Mucosa of rectum (tissue), 2 donors: ENCODE results near the gene RARG.

Source experiments
- H3K27ac ChIP-seq, 2 donors: one replicate each; pipeline ENCODE4 v1.7.0; 2013; ENCODE audit warnings: inconsistent platforms in 2 of 2, low read depth in 2 of 2, low read length in 2 of 2
- H3K27me3 ChIP-seq, 2 donors: one replicate each; pipeline ENCODE4 v1.7.0; 2013; ENCODE audit warnings: low read length in 2 of 2; ENCODE audit not compliant: control insufficient read depth in 2 of 2, insufficient read depth in 2 of 2
- H3K36me3 ChIP-seq, 2 donors: one replicate each; pipeline ENCODE4 v1.7.0; 2013; ENCODE audit warnings: low read length in 2 of 2; ENCODE audit not compliant: control insufficient read depth in 2 of 2, insufficient read depth in 2 of 2
- H3K4me1 ChIP-seq, 2 donors: one replicate each; pipeline ENCODE4 v1.7.0; 2013; ENCODE audit warnings: low read length in 2 of 2, mild to moderate bottlenecking in 1 of 2; ENCODE audit not compliant: control insufficient read depth in 2 of 2, insufficient read depth in 2 of 2
- H3K4me3 ChIP-seq, 2 donors: one replicate each; pipeline ENCODE4 v1.7.0; 2013; ENCODE audit warnings: low read length in 2 of 2
- H3K9ac ChIP-seq, 2 donors: one replicate each; pipeline ENCODE4 v1.7.0; 2013; ENCODE audit warnings: low read length in 2 of 2, low read depth in 1 of 2, mild to moderate bottlenecking in 1 of 2
- H3K9me3 ChIP-seq, 2 donors: one replicate each; pipeline ENCODE4 v1.7.0; 2013; ENCODE audit warnings: low read length in 2 of 2; ENCODE audit not compliant: control insufficient read depth in 2 of 2
- donor health status: healthy.
- donor health status: Normal muscosa, but diverticular disease.

Gene RARG

GRCh38 chr12:53199700-53200099 is 32.3 kb downstream of the RARG start:
- Histone ChIP-seq H3K27me3 (no peaks in the 10 kb centered on the region), H3K9ac (no peak overlapping the region), H3K9me3 (no peaks in the 10 kb centered on the region), H3K36me3 (peaks cover 0 to 5% of the 10 kb centered on the region in 2 donors), H3K27ac (no peak overlapping the region), H3K4me3 (no peak overlapping the region), H3K4me1 (peaks cover 4 to 15% of the 10 kb centered on the region in 2 donors)

- no peaks in the 10 kb centered on the region for H3K9me3 ChIP-seq
- H3K4me1 ChIP-seq: peaks cover 4 to 15% of the 10 kb centered on the region in 2 donors
- no peak overlapping the region for H3K9ac ChIP-seq
- H3K27me3 ChIP-seq: no peaks in the 10 kb centered on the region
- H3K36me3 ChIP-seq: peaks cover 0 to 5% of the 10 kb centered on the region in 2 donors
- H3K27ac ChIP-seq: no peak overlapping the region
- H3K4me3 ChIP-seq: no peak overlapping the region
These were observed 33.4 kb downstream of the RARG start for GRCh38 chr12:53198486-53199110.

GRCh38 chr12:53197011-53197640 is 34.9 kb downstream of the RARG start:
- Histone ChIP-seq H3K36me3 (peaks cover 0 to 6% of the 10 kb centered on the region in 2 donors), H3K27me3 (no peaks in the 10 kb centered on the region), H3K4me3 (no peak overlapping the region), H3K27ac (no peak overlapping the region), H3K9me3 (no peaks in the 10 kb centered on the region), H3K4me1 (peaks cover 4 to 15% of the 10 kb centered on the region in 2 donors), H3K9ac (no peak overlapping the region)

- H3K9me3 ChIP-seq: no peaks in the 10 kb centered on the region
- no peak overlapping the region for H3K27ac ChIP-seq
- H3K27me3 ChIP-seq: no peaks in the 10 kb centered on the region
- H3K9ac ChIP-seq: no peak overlapping the region
- peaks cover 6 to 12% of the 10 kb centered on the region in 2 donors for H3K36me3 ChIP-seq
- no peak overlapping the region for H3K4me3 ChIP-seq
- H3K4me1 ChIP-seq: peaks cover 4 to 15% of the 10 kb centered on the region in 2 donors
These were observed 35.5 kb downstream of the RARG start for GRCh38 chr12:53196486-53196885.

GRCh38 chr12:53195516-53196420 is 36.2 kb downstream of the RARG start:
- no peak overlapping the region for H3K4me3 ChIP-seq
- H3K9ac ChIP-seq: no peak overlapping the region
- H3K9me3 ChIP-seq: no peaks in the 10 kb centered on the region
- H3K27ac ChIP-seq: no peak overlapping the region
- peaks cover 4 to 15% of the 10 kb centered on the region in 2 donors for H3K4me1 ChIP-seq
- H3K36me3 ChIP-seq: peaks cover 9 to 19% of the 10 kb centered on the region in 2 donors
- no peaks in the 10 kb centered on the region for H3K27me3 ChIP-seq

- H3K27ac ChIP-seq: no peak overlapping the region
- H3K27me3 ChIP-seq: no peaks in the 10 kb centered on the region
- H3K4me3 ChIP-seq: no peak overlapping the region
- no peak overlapping the region for H3K9ac ChIP-seq
- peaks cover 4 to 12% of the 10 kb centered on the region in 2 donors for H3K4me1 ChIP-seq
- H3K36me3 ChIP-seq: peaks cover 9 to 22% of the 10 kb centered on the region in 2 donors
- no peaks in the 10 kb centered on the region for H3K9me3 ChIP-seq
These were observed 37.0 kb downstream of the RARG start for GRCh38 chr12:53194973-53195372.

GRCh38 chr12:53193985-53194716 is 37.9 kb downstream of the RARG start:
- Histone ChIP-seq H3K9ac (no peak overlapping the region), H3K4me1 (peaks cover 4 to 12% of the 10 kb centered on the region in 2 donors), H3K27me3 (no peaks in the 10 kb centered on the region), H3K36me3 (peaks cover 9 to 22% of the 10 kb centered on the region in 2 donors), H3K27ac (no peak overlapping the region), H3K9me3 (no peaks in the 10 kb centered on the region), H3K4me3 (no peak overlapping the region)

GRCh38 chr12:53193040-53193439 is 39.0 kb downstream of the RARG start:
- Histone ChIP-seq H3K36me3 (peaks cover 17 to 31% of the 10 kb centered on the region in 2 donors), H3K4me1 (peaks cover 3 to 6% of the 10 kb centered on the region in 2 donors), H3K27ac (no peak overlapping the region), H3K9ac (no peak overlapping the region), H3K4me3 (no peak overlapping the region), H3K27me3 (no peaks in the 10 kb centered on the region), H3K9me3 (no peaks in the 10 kb centered on the region)

- peaks cover 0 to 2% of the 10 kb centered on the region in 2 donors for H3K4me1 ChIP-seq
- peaks cover 22 to 36% of the 10 kb centered on the region in 2 donors for H3K36me3 ChIP-seq
- no peaks in the 10 kb centered on the region for H3K27me3 ChIP-seq
- no peaks in the 10 kb centered on the region for H3K9me3 ChIP-seq
- no peak overlapping the region for H3K27ac ChIP-seq
- H3K4me3 ChIP-seq: no peak overlapping the region
- H3K9ac ChIP-seq: no peak overlapping the region
These were observed 39.4 kb downstream of the RARG start for GRCh38 chr12:53192531-53193021.
